Thoracic aorta (tissue), 2 donors: Measurements from ENCODE around the gene ACAT2. TPM values are rescaled to one million over a fixed set of nuclear protein-coding genes. Genes with fewer than 3 reads are reported as not detected.

Source experiments
- ATAC-seq: fragments of 150-250 bp; one replicate; pipeline ENCODE4 v1.8.0; 2017; ENCODE audit warnings: low read depth; ENCODE audit not compliant: insufficient number of reproducible peaks, low FRiP score
- DNase-seq: peaks from one replicate; pipeline ENCODE4 v3.0.0-alpha.2; 2020; ENCODE audit warnings: low spot score
- H3K27ac ChIP-seq, 2 donors: fragments of 200-600 bp; sonication (generic); 1 replicate in 1 of 2; 2 replicates in 1 of 2; pipeline ENCODE4 v1.5.1; 2016; ENCODE audit warnings: mild to moderate bottlenecking in 2 of 2, moderate library complexity in 2 of 2
- H3K27me3 ChIP-seq: fragments of 200-600 bp; sonication (generic); replicated peaks from 2 replicates; pipeline ENCODE4 v1.6.0; 2016; ENCODE audit warnings: mild to moderate bottlenecking; ENCODE audit not compliant: insufficient read depth
- H3K36me3 ChIP-seq: fragments of 200-600 bp; sonication (generic); one replicate; pipeline ENCODE4 v1.5.1; 2016
- H3K4me1 ChIP-seq, 2 donors: fragments of 200-600 bp; sonication (generic); 1 replicate in 1 of 2; 2 replicates in 1 of 2; pipeline versions ENCODE4 v1.5.1 to v1.6.0; 2016; ENCODE audit warnings: low read depth in 2 of 2, mild to moderate bottlenecking in 1 of 2; ENCODE audit not compliant: control insufficient read depth in 1 of 2
- H3K4me3 ChIP-seq: fragments of 200-600 bp; sonication (generic); 2 replicates; pipeline ENCODE4 v1.5.1; 2016; ENCODE audit warnings: mild to moderate bottlenecking
- H3K9me3 ChIP-seq: fragments of 200-600 bp; sonication (generic); 2 replicates; pipeline ENCODE4 v1.5.1; 2016
- CTCF ChIP-seq: fragments of 200-600 bp; sonication (generic); IDR thresholded peaks from one replicate; pipeline ENCODE4 v1.5.1; 2019; ENCODE audit warnings: antibody characterized with exemption
- total RNA-seq, 2 donors: library from RNA; depleted of rRNA; stranded (reverse); fragments of >200 nt; gene quantifications; one replicate each; pipeline versions ENCODE4 v1.1.0 to v1.2.3, GENCODE V29; 2016

Gene ACAT2
- total RNA-seq, 2 donors from 2014 or later, result 8.1 to 11.1 TPM

GRCh38 chr6:159760602-159761057 is 1.2 kb upstream of the ACAT2 start:
- TF ChIP-seq CTCF, result no peak
- peak overlapping the region; percentile 16 to 95 for H3K27ac ChIP-seq

GRCh38 chr6:159761129-159761872 is 544 bp upstream of the ACAT2 start:
- ATAC-seq (no peak), DNase-seq (no peak)
- H3K4me1 ChIP-seq, result peaks cover 7 to 17% of the 10 kb centered on the region in 2 donors
- H3K27ac ChIP-seq, result peak overlapping the region; percentile 95 to 98
- H3K36me3 ChIP-seq, result peaks cover 4% of the 10 kb centered on the region
- no peaks in the 10 kb centered on the region for H3K9me3 ChIP-seq
- TF ChIP-seq CTCF, result no peak
- H3K4me3 ChIP-seq, result peak overlapping the region; percentile 86
- H3K27me3 ChIP-seq, result no peaks in the 10 kb centered on the region

More at GRCh38 chr6:159760602-159761057, 1.2 kb upstream of the ACAT2 start:
- Histone ChIP-seq H3K27me3 (no peaks in the 10 kb centered on the region), H3K4me1 (peaks cover 7 to 17% of the 10 kb centered on the region in 2 donors), H3K36me3 (peaks cover 8% of the 10 kb centered on the region), H3K9me3 (no peaks in the 10 kb centered on the region), H3K4me3 (peak overlapping the region; percentile 86)
- no peak for ATAC-seq
- no peak for DNase-seq

- no peaks in the 10 kb centered on the region for H3K9me3 ChIP-seq
- DNase-seq (no peak), ATAC-seq (no peak)
- no peaks in the 10 kb centered on the region for H3K27me3 ChIP-seq
- peak overlapping the region; percentile 95 to 98 for H3K27ac ChIP-seq
- peaks cover 7 to 17% of the 10 kb centered on the region in 2 donors for H3K4me1 ChIP-seq
- peaks cover 4% of the 10 kb centered on the region for H3K36me3 ChIP-seq
- no peak for TF ChIP-seq CTCF
- peak overlapping the region; percentile 86 for H3K4me3 ChIP-seq
These were observed 942 bp downstream of the ACAT2 start for GRCh38 chr6:159762681-159763293.

GRCh38 chr6:159766906-159767305 is 5.1 kb downstream of the ACAT2 start:
- Histone ChIP-seq H3K27me3 (no peaks in the 10 kb centered on the region), H3K36me3 (peaks cover 11% of the 10 kb centered on the region), H3K9me3 (no peaks in the 10 kb centered on the region), H3K27ac (no peak overlapping the region), H3K4me3 (no peak overlapping the region), H3K4me1 (peaks cover 0 to 10% of the 10 kb centered on the region in 2 donors)
- no peak for ATAC-seq
- no peak for TF ChIP-seq CTCF
- DNase-seq, result no peak

- no peak for ATAC-seq
- H3K4me1 ChIP-seq, result no peaks in the 10 kb centered on the region
- H3K36me3 ChIP-seq, result peaks cover 11% of the 10 kb centered on the region
These were observed 7.6 kb downstream of the ACAT2 start for GRCh38 chr6:159769470-159769869.

More at GRCh38 chr6:159769470-159769869, 7.6 kb downstream of the ACAT2 start:
- Histone ChIP-seq H3K9me3 (no peaks in the 10 kb centered on the region), H3K27me3 (no peaks in the 10 kb centered on the region), H3K27ac (no peak overlapping the region), H3K4me3 (no peak overlapping the region)
- no peak for TF ChIP-seq CTCF
- no peak for DNase-seq
